ENCODE measurements around the gene ANGPTL2. TPM values are rescaled to one million over a fixed set of nuclear protein-coding genes. Genes with fewer than 3 reads are reported as not detected.

Gene ANGPTL2
- total RNA-seq, 1 donor from 2014 or later, result 1.1 TPM

GRCh38 chr9:127089631-127090081, 32.8 kb downstream of the ANGPTL2 start:
- no peak for DNase-seq (ENCODE audit: low read depth)
- no peak for TF ChIP-seq CTCF (conservative IDR thresholded peaks at IDR 0.05; ENCODE audit: low read depth, low read length)
- H3K4me3 ChIP-seq (ENCODE audit: low read depth, low read length), result no peak overlapping the region

GRCh38 chr9:127088724-127089615, 33.5 kb downstream of the ANGPTL2 start:
- no peak overlapping the region for H3K4me3 ChIP-seq (ENCODE audit: low read depth, low read length)
- TF ChIP-seq CTCF (conservative IDR thresholded peaks at IDR 0.05; ENCODE audit: low read depth, low read length), result peak; percentile 42
- DNase-seq (ENCODE audit: low read depth), result no peak

GRCh38 chr9:127087836-127088235, 34.6 kb downstream of the ANGPTL2 start:
- no peak overlapping the region for H3K4me3 ChIP-seq (ENCODE audit: low read depth, low read length)
- DNase-seq (ENCODE audit: low read depth), result no peak
- TF ChIP-seq CTCF (conservative IDR thresholded peaks at IDR 0.05; ENCODE audit: low read depth, low read length), result no peak

DNA sequence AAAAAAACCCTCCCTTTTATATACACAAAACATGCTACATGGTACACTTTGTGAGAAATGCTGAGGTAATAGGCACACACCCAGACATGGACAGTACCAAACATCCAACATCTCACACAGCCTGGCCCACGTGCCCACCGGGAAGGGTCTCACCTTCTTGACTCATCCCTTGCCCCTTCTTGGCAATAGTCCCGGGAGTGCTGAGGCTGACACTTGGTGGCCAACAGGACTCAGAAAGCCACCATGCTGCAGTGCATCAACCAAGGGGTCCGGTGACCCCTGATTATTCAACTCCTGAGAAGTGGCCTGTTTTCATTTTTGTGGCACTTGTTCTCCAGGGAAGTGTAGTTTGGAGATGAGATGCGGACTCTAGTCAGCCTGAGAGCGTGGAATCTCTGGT, 35.0 kb downstream of the ANGPTL2 start:
- TF ChIP-seq CTCF (conservative IDR thresholded peaks at IDR 0.05; ENCODE audit: low read depth, low read length), result no peak
- DNase-seq (ENCODE audit: low read depth), result no peak
- H3K4me3 ChIP-seq (ENCODE audit: low read depth, low read length), result no peak overlapping the region

DNA sequence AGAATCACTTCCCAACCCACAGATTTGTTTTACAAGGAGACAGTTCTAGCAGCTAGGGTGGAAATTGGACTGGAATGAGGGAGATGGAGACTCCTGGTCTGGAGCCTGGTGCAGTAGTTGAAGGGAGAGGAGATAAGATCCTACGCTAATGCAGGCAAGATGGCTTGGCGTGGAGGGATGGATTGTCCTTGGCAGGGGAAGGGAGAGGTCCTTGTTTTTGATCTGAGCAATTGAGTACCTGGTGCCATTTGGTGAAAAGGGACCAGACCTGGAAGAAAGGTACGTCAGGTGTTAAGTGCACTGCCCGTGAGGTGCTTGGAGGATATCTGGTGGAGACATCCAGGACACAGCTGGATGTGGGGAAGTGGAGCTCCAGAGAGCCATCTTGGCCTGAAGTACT, 35.7 kb downstream of the ANGPTL2 start:
- TF ChIP-seq CTCF (conservative IDR thresholded peaks at IDR 0.05; ENCODE audit: low read depth, low read length), result no peak

GRCh38 chr9:127085186-127085585, 37.2 kb downstream of the ANGPTL2 start:
- no peak for TF ChIP-seq CTCF (conservative IDR thresholded peaks at IDR 0.05; ENCODE audit: low read depth, low read length)
- H3K4me3 ChIP-seq (ENCODE audit: low read depth, low read length), result no peak overlapping the region
- DNase-seq (ENCODE audit: low read depth), result no peak

More for the DNA sequence above, 35.7 kb downstream of the ANGPTL2 start:
- H3K4me3 ChIP-seq (ENCODE audit: low read depth, low read length), result no peak overlapping the region
- DNase-seq (ENCODE audit: low read depth), result no peak

Data from epithelial cell of proximal tubule (primary cell).